Upper lobe of left lung (tissue), 6 donors: ENCODE data around the gene DACT1. TPM values are rescaled to one million over a fixed set of nuclear protein-coding genes. Genes with fewer than 3 reads are reported as not detected.

ENCODE experiments used
- ATAC-seq, 2 donors: fragments of 200-7000 bp; cut with Tn5 transposase; one replicate each; pipeline ENCODE4 v1.9.1; 2022; ENCODE audit warnings: mild to moderate bottlenecking in 2 of 2, moderate library complexity in 2 of 2; ENCODE audit not compliant: low FRiP score in 2 of 2
- DNase-seq, 2 donors: peaks; one replicate each; pipeline ENCODE4 v3.0.0-alpha.2; 2019 to 2020
- H3K27ac ChIP-seq, 4 donors: fragments of 200-600 bp; sonication (generic); one replicate each; pipeline ENCODE4 v1.5.1; 2016 to 2019
- H3K27me3 ChIP-seq, 4 donors: fragments of 200-600 bp; sonication (generic); one replicate each; pipeline ENCODE4 v1.5.1; 2017 to 2019
- H3K36me3 ChIP-seq, 4 donors: fragments of 200-600 bp; sonication (generic); one replicate each; pipeline ENCODE4 v1.5.1; 2016 to 2019
- H3K4me1 ChIP-seq, 4 donors: fragments of 200-600 bp; sonication (generic); one replicate each; pipeline ENCODE4 v1.5.1; 2018 to 2019
- H3K4me3 ChIP-seq, 4 donors: fragments of 200-600 bp; sonication (generic); one replicate each; pipeline ENCODE4 v1.5.1; 2017 to 2019; ENCODE audit warnings: mild to moderate bottlenecking in 2 of 4, moderate library complexity in 1 of 4
- H3K9me3 ChIP-seq, 4 donors: fragments of 200-600 bp; sonication (generic); one replicate each; pipeline ENCODE4 v1.5.1; 2018 to 2019
- EP300 ChIP-seq, 4 donors: sonication (generic); formaldehyde crosslinking; IDR thresholded peaks; one replicate each; pipeline ENCODE4 v1.5.1; 2017; ENCODE audit warnings: antibody characterized with exemption in 4 of 4, control low read depth in 2 of 4
- POLR2A ChIP-seq, 4 donors: fragments of 450-650 bp; IDR thresholded peaks; one replicate each; pipeline ENCODE4 v1.5.1; 2016 to 2017; ENCODE audit warnings: antibody characterized with exemption in 4 of 4, mild to moderate bottlenecking in 2 of 4
- POLR2AphosphoS5 ChIP-seq, 2 donors: sonication (generic); formaldehyde crosslinking; IDR thresholded peaks; one replicate each; pipeline ENCODE4 v1.5.1; 2017; ENCODE audit warnings: antibody characterized with exemption in 2 of 2
- WGBS, 2 donors: methylation state at CpG; one replicate each; pipeline ENCODE4 v1.1.5; 2017 to 2018; 5-methylcytosine and 5-hydroxymethylcytosine counted together
- total RNA-seq, 6 donors: library from RNA; depleted of rRNA in 4 of 6; stranded (reverse); fragments of >200 nt in 4 of 6; gene quantifications; one replicate each; pipeline versions ENCODE4 v1.1.0 to v1.2.1, GENCODE V29; 2016 to 2021
- TF ChIP-seq, protein P1 (sequence below), 6 experiments: fragments of 450-650 bp in 4 of 6; fragments of 200-600 bp in 2 of 6; sonication (generic) in 2 of 6; IDR thresholded peaks; one replicate each; pipeline ENCODE4 v1.5.1; 2016 to 2019; ENCODE audit warnings: antibody characterized with exemption in 6 of 6
- donor health status: DM: no; HTN: no; CAD: no; lungs with moderate emphysema.
- donor health status: DM: no; HTN: yes; CAD: no; lungs with severe emphysema.

DACT1 gene
- total RNA-seq, 6 donors from 2014 or later, result 1.0 to 8.1 (median 4.5) TPM

DNA sequence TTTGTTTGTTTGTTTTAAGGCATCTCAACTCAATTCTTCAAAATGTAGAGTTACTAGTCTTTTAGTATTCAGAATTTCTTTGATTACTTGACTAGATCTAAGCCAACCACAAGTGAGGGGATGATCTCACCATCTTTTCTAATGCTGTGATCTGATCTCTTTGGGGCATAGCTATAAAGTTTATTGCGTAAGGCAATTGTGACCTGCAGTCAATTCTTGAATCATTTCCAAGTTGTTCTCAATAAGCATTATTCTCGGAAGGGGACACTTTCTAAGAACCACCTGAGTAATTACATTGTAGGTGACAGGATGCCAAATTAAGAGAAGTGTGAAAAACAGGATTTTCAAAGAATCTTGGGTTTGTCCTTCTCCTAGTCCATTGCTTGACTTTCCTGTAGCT, 13.1 kb downstream of the DACT1 start:
- no peak for ATAC-seq
- TF ChIP-seq, protein P1, sequence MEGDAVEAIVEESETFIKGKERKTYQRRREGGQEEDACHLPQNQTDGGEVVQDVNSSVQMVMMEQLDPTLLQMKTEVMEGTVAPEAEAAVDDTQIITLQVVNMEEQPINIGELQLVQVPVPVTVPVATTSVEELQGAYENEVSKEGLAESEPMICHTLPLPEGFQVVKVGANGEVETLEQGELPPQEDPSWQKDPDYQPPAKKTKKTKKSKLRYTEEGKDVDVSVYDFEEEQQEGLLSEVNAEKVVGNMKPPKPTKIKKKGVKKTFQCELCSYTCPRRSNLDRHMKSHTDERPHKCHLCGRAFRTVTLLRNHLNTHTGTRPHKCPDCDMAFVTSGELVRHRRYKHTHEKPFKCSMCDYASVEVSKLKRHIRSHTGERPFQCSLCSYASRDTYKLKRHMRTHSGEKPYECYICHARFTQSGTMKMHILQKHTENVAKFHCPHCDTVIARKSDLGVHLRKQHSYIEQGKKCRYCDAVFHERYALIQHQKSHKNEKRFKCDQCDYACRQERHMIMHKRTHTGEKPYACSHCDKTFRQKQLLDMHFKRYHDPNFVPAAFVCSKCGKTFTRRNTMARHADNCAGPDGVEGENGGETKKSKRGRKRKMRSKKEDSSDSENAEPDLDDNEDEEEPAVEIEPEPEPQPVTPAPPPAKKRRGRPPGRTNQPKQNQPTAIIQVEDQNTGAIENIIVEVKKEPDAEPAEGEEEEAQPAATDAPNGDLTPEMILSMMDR (IDR thresholded peaks at IDR 0.05), result no peak
- TF ChIP-seq POLR2A (IDR thresholded peaks at IDR 0.05) (no peak), POLR2AphosphoS5 (IDR thresholded peaks at IDR 0.05) (no peak), EP300 (IDR thresholded peaks at IDR 0.05) (no peak)
- H3K9me3 ChIP-seq, result no peaks in the 10 kb centered on the region
- no peaks in the 10 kb centered on the region for H3K27me3 ChIP-seq
- WGBS, 2 donors, result 64 to 77% methylated on average over 2 of the region's 2 CpGs
- no peaks in the 10 kb centered on the region for H3K4me1 ChIP-seq
- no peak for DNase-seq
- H3K27ac ChIP-seq, result no peak overlapping the region
- peaks cover 0 to 8% (median 1%) of the 10 kb centered on the region in 4 donors for H3K36me3 ChIP-seq
- no peak overlapping the region for H3K4me3 ChIP-seq

DNA sequence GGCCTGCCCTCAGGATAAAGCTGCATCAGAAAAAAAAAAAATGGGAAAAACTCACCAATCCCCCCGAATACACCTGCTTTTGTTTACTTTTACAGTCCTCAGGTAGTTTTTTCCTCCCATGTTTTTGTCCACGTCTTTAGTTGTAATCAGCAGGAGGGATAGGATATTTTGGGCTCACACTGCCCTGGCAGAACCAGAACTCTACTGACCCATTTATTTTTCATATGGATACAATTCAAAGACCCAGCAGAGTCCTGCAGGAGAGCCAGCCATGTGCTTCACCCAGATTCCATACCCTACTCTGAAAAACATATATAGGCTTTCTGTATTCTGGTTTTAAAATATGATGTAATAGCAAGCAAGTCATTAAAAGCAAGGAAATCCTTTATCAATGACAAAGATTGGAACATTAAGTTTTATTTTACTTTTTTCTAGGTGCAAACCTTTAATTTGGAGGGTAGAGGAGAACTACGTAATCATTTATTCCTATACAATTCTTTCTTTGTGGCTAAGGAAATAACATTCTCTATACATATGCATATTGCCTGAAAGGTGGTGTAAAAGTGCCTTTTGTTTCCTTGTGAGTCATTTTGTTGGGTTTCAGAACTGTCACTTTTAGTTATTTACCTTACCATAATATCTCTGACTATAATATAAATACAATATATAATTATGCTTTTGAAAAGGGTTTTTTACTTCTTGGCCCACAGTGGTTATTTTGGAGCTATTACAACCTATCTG, 19.1 kb downstream of the DACT1 start:
- DNase-seq (no peak), ATAC-seq (no peak)
- 76 to 82% methylated on average over 3 of the region's 3 CpGs for WGBS, 2 donors
- TF ChIP-seq POLR2A (IDR thresholded peaks at IDR 0.05), result no peak
- TF ChIP-seq, protein P1 (IDR thresholded peaks at IDR 0.05), result no peak
- no peak for TF ChIP-seq POLR2AphosphoS5 (IDR thresholded peaks at IDR 0.05)
- TF ChIP-seq EP300 (IDR thresholded peaks at IDR 0.05), result no peak
- Histone ChIP-seq H3K9me3 (no peaks in the 10 kb centered on the region), H3K4me1 (peaks cover 0 to 4% (median 0%) of the 10 kb centered on the region in 4 donors), H3K4me3 (no peak overlapping the region), H3K36me3 (no peaks in the 10 kb centered on the region), H3K27ac (no peak overlapping the region), H3K27me3 (no peaks in the 10 kb centered on the region)

DNA sequence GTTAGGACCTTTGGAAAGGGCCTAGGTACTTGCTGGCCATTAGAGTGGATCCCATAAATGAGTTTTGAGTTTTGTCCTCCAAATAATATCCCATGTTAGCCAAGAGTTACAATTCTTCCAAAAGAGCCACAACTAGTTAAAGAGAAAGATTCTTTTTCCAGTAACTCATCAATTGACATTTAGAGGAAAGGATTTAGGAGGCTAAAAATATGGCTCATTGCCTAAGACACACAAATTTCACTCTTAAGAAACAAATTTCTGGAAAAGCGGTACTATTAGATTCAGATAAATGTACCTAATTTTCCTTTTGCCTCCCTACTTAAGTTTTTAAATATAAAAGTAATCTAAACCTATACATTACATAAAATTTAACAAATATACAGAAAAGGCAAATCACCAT, 21.3 kb downstream of the DACT1 start:
- TF ChIP-seq, protein P1 (IDR thresholded peaks at IDR 0.05), result no peak
- TF ChIP-seq POLR2A (IDR thresholded peaks at IDR 0.05), result no peak
- ATAC-seq (no peak), DNase-seq (no peak)
- Histone ChIP-seq H3K27ac (no peak overlapping the region), H3K4me3 (no peak overlapping the region), H3K36me3 (no peaks in the 10 kb centered on the region), H3K27me3 (no peaks in the 10 kb centered on the region), H3K4me1 (peaks cover 0 to 13% (median 5%) of the 10 kb centered on the region in 4 donors), H3K9me3 (no peaks in the 10 kb centered on the region)
- 86 to 91% methylated on average over 1 of the region's 1 CpG for WGBS, 2 donors

DNA sequence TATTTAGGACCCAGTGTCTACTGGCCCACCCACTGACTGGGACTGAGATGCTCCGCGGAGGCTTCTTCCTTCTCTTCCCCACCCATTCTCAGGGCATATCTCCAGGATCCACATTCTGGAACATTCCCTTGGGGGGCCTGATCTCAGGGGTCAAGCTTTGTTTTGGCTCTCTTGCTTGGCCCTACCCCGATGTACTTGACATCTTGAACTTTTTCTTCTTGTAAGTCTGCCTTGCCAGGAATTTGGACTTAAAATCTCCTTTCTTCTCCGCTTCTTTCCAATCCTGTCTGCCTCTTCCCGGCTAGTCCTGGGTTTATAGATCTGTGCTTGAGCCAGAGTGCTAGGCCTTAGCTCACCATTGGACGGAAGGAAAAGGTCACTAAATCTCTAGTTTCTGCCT, 22.1 kb downstream of the DACT1 start:
- no peak for TF ChIP-seq POLR2AphosphoS5 (IDR thresholded peaks at IDR 0.05)
- TF ChIP-seq, protein P1 (IDR thresholded peaks at IDR 0.05), result no peak
- TF ChIP-seq POLR2A (IDR thresholded peaks at IDR 0.05), result no peak
- TF ChIP-seq EP300 (IDR thresholded peaks at IDR 0.05), result no peak
- no peak overlapping the region for H3K4me3 ChIP-seq
- H3K27me3 ChIP-seq, result no peaks in the 10 kb centered on the region
- peak in 1 of 2 donors; percentile 56 for ATAC-seq
- no peak overlapping the region for H3K27ac ChIP-seq
- no peaks in the 10 kb centered on the region for H3K36me3 ChIP-seq
- DNase-seq, result no peak
- whole genome bisulfite sequencing, 2 donors, result 81 to 86% methylated on average over 6 of the region's 6 CpGs
- no peaks in the 10 kb centered on the region for H3K9me3 ChIP-seq
- peaks cover 0 to 14% (median 5%) of the 10 kb centered on the region in 4 donors for H3K4me1 ChIP-seq

DNA sequence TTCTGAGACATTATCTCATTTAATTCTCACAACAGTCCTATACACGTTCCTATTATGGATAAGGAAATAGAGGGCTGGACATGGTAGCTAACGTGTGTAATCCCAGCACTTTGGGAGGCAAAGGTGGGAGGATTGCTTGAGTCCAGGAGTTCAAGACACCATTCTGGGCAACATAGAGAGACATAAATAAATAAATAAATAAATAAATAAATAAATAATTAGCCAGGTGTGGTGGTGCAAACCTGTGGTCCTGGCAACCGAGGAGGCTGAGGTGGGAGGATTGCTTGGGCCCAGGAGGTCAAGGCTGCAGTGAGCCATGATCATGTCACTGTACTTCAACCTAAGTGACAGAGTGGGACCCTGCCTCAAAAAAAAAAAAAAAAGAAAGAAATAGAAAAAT, 22.6 kb downstream of the DACT1 start:
- DNase-seq (no peak), ATAC-seq (no peak)
- Histone ChIP-seq H3K9me3 (no peaks in the 10 kb centered on the region), H3K4me3 (no peak overlapping the region), H3K4me1 (peaks cover 0 to 14% (median 5%) of the 10 kb centered on the region in 4 donors), H3K27ac (no peak overlapping the region), H3K36me3 (no peaks in the 10 kb centered on the region), H3K27me3 (no peaks in the 10 kb centered on the region)
- TF ChIP-seq EP300 (IDR thresholded peaks at IDR 0.05), result no peak
- TF ChIP-seq POLR2A (IDR thresholded peaks at IDR 0.05), result no peak
- TF ChIP-seq POLR2AphosphoS5 (IDR thresholded peaks at IDR 0.05), result no peak
- TF ChIP-seq, protein P1 (IDR thresholded peaks at IDR 0.05), result no peak
- 83 to 92% methylated on average over 3 of the region's 3 CpGs for WGBS, 2 donors
